ENCODE measurements around the gene TCFL5. TPM values are rescaled to one million over a fixed set of nuclear protein-coding genes. Genes with fewer than 3 reads are reported as not detected.
"Not testable (repeated sequence)": the region's sequence is repeated elsewhere in the genome, so short reads cannot be mapped to it uniquely, and the experiment has no call there.

The TCFL5 gene
- total RNA-seq, 4 donors from 2014 or later = 5.2 to 8.4 (median 7.2) TPM

- 68% methylated on average over 2 of the region's 8 CpGs; no CpG with 5 or more reads in 1 of the 2 donors for WGBS, 2 donors
- intact Hi-C loops (cut with DNase I) = no loop called here
- TF ChIP-seq, protein P1, sequence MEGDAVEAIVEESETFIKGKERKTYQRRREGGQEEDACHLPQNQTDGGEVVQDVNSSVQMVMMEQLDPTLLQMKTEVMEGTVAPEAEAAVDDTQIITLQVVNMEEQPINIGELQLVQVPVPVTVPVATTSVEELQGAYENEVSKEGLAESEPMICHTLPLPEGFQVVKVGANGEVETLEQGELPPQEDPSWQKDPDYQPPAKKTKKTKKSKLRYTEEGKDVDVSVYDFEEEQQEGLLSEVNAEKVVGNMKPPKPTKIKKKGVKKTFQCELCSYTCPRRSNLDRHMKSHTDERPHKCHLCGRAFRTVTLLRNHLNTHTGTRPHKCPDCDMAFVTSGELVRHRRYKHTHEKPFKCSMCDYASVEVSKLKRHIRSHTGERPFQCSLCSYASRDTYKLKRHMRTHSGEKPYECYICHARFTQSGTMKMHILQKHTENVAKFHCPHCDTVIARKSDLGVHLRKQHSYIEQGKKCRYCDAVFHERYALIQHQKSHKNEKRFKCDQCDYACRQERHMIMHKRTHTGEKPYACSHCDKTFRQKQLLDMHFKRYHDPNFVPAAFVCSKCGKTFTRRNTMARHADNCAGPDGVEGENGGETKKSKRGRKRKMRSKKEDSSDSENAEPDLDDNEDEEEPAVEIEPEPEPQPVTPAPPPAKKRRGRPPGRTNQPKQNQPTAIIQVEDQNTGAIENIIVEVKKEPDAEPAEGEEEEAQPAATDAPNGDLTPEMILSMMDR (IDR thresholded peaks at IDR 0.05) = no peak
- TF ChIP-seq POLR2A (IDR thresholded peaks at IDR 0.05) = no peak
- Histone ChIP-seq H3K27ac (no peak overlapping the region), H3K4me3 (no peak overlapping the region), H3K4me1 (peaks cover 0 to 7% (median 3%) of the 10 kb centered on the region in 3 donors), H3K36me3 (peaks cover 0 to 73% (median 6%) of the 10 kb centered on the region in 3 donors), H3K27me3 (no peaks in the 10 kb centered on the region), H3K9me3 (no peaks in the 10 kb centered on the region)
- DNase-seq = no peak
These were observed 9.4 kb downstream of the TCFL5 start for GRCh38 chr20:62852196-62852595.

DNA sequence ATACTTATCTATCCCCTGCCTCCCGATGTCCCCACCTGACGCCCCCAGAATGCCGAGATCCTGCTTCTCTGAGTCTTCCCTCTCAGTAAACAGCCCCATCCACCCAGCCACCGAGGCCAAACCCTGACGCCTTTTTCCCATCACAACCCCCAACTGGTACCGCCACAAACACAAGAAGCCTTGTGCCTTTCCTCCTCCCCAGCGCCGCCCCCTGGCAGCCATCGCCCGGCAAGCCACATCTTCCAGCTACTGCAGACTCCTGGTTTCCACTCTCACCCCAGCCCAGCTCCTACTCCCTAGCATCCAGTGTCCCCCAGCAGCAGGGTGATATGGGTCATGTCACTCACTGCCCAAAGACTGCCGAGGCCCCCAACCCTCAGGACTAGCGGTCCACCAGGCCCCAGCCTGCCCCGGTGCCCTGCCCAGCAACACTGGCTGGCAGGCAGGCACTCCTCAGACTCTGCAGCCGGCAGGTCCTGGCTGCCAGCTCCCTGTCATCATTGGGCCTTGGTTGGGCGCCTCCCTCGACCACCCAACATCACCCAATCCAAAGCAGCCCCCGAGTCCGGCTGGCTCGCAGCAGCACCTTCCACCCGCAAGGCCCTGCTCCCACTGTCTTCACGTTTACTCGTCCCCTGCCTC lies 11.2 kb downstream of the TCFL5 start:
- DNase-seq = no peak
- 90 to 96% methylated on average over 14 to 16 of the region's 22 CpGs for WGBS, 2 donors
- no peaks in the 10 kb centered on the region for H3K4me1 ChIP-seq
- peaks cover 0 to 64% (median 6%) of the 10 kb centered on the region in 3 donors for H3K36me3 ChIP-seq
- H3K27ac ChIP-seq = no peak overlapping the region
- intact Hi-C loops (cut with DNase I) = no loop called here
- no peak overlapping the region for H3K4me3 ChIP-seq
- no peak for TF ChIP-seq POLR2A (IDR thresholded peaks at IDR 0.05)
- TF ChIP-seq, protein P1 (IDR thresholded peaks at IDR 0.05) = no peak
- no peaks in the 10 kb centered on the region for H3K27me3 ChIP-seq
- no peaks in the 10 kb centered on the region for H3K9me3 ChIP-seq

- TF ChIP-seq, protein P1 (IDR thresholded peaks at IDR 0.05) = no peak
- TF ChIP-seq POLR2A (IDR thresholded peaks at IDR 0.05) = no peak
- Histone ChIP-seq H3K4me3 (no peak overlapping the region), H3K27me3 (no peaks in the 10 kb centered on the region), H3K27ac (no peak overlapping the region), H3K9me3 (no peaks in the 10 kb centered on the region), H3K36me3 (peaks cover 0 to 63% (median 6%) of the 10 kb centered on the region in 3 donors), H3K4me1 (no peaks in the 10 kb centered on the region)
- intact Hi-C loops (cut with DNase I) = no loop called here
- no peak for DNase-seq
These were observed 12.2 kb downstream of the TCFL5 start for GRCh38 chr20:62849431-62849830.

GRCh38 chr20:62848917-62849316 lies 12.7 kb downstream of the TCFL5 start:
- H3K4me1 ChIP-seq; H3K9me3 ChIP-seq; H3K4me3 ChIP-seq; DNase-seq; H3K27ac ChIP-seq; H3K27me3 ChIP-seq; intact Hi-C loops (cut with DNase I): not testable (repeated sequence)
- H3K36me3 ChIP-seq = peaks cover 0 to 58% (median 6%) of the 10 kb centered on the region in 3 donors
- WGBS, 2 donors = 90% methylated on average over 7 of the region's 7 CpGs

DNA sequence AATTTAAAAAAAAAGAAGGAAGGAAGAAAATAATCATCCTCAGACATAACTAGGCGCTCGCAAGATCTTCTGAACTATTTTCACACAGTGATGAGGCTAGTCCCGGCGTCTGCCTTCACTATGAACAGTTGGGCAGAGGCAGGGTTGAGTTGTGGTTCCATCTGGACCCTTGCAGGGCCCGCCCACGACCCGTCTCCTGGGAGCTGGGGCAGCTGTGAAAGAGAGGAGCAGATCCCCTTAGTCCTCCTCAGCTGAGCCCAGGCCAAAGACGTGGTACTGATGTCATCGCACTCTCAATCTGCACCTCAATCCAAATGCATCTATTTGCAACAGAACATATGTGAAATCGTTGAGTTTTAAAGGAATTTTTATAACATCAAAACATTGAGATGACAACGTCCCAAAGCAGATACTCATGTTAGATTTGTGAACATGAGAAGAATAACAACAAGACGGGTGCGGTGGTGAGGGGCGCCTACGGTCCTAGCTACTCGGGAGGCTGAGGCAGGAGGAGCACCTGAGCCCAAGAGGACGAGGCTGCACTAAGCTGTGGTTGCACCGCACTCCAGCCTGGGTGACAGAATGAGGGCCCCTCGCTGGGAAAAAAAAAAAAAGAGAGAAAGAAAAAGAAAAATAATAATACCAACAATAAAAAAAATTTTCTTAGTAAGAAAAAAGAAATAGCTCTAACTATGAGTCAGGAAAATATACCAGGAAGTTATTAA lies 15.3 kb downstream of the TCFL5 start:
- H3K27ac ChIP-seq = no peak overlapping the region
- intact Hi-C loops (cut with DNase I) = no loop called here

More for the DNA sequence above, 15.3 kb downstream of the TCFL5 start:
- no peak for DNase-seq
- Histone ChIP-seq H3K27me3 (no peaks in the 10 kb centered on the region), H3K9me3 (no peaks in the 10 kb centered on the region), H3K36me3 (peaks cover 0 to 34% (median 0%) of the 10 kb centered on the region in 3 donors), H3K4me1 (no peaks in the 10 kb centered on the region), H3K4me3 (no peak overlapping the region)
- no peak for TF ChIP-seq POLR2A (IDR thresholded peaks at IDR 0.05)
- TF ChIP-seq, protein P1 (IDR thresholded peaks at IDR 0.05) = no peak
- WGBS, 2 donors = 87 to 92% methylated on average over 15 to 19 of the region's 19 CpGs

Data from esophagus squamous epithelium (tissue), 5 donors.